ENCODE measurements around the gene ADGRL2. TPM values are rescaled to one million over a fixed set of nuclear protein-coding genes. Genes with fewer than 3 reads are reported as not detected.

Gene ADGRL2
- total RNA-seq, 1 donor from 2014 or later = 52.5 TPM

GRCh38 chr1:81912383-81912782, 111.6 kb downstream of the ADGRL2 start:
- Histone ChIP-seq H3K4me3 (no peak overlapping the region), H3K9me3 (replicated peaks) (no peaks in the 10 kb centered on the region), H3K36me3 (peaks cover 10% of the 10 kb centered on the region), H3K4me1 (peaks cover 17% of the 10 kb centered on the region), H3K27ac (replicated peaks) (no peak overlapping the region), H3K27me3 (ENCODE audit: low read depth) (no peaks in the 10 kb centered on the region)
- intact Hi-C loops (cut with micrococcal nuclease) = no loop called here
- DNase-seq = no peak
- TF ChIP-seq CTCF (IDR thresholded peaks at IDR 0.05; ENCODE audit: borderline replicate concordance) = no peak

GRCh38 chr1:81915937-81916336, 115.2 kb downstream of the ADGRL2 start:
- Histone ChIP-seq H3K4me1 (peaks cover 31% of the 10 kb centered on the region), H3K27me3 (ENCODE audit: low read depth) (no peaks in the 10 kb centered on the region), H3K4me3 (no peak overlapping the region), H3K27ac (replicated peaks) (no peak overlapping the region), H3K9me3 (replicated peaks) (no peaks in the 10 kb centered on the region), H3K36me3 (no peaks in the 10 kb centered on the region)
- intact Hi-C loops (cut with micrococcal nuclease) = no loop called here
- TF ChIP-seq CTCF (IDR thresholded peaks at IDR 0.05; ENCODE audit: borderline replicate concordance) = no peak
- DNase-seq = no peak

- peak; percentile 16 for DNase-seq
- Histone ChIP-seq H3K4me1 (peaks cover 51% of the 10 kb centered on the region), H3K27me3 (ENCODE audit: low read depth) (no peaks in the 10 kb centered on the region), H3K36me3 (no peaks in the 10 kb centered on the region), H3K9me3 (replicated peaks) (no peaks in the 10 kb centered on the region), H3K4me3 (peak overlapping the region; percentile 39), H3K27ac (replicated peaks) (peak overlapping the region; percentile 52)
- intact Hi-C loops (cut with micrococcal nuclease) = no loop called here
- no peak for TF ChIP-seq CTCF (IDR thresholded peaks at IDR 0.05; ENCODE audit: borderline replicate concordance)
Observed at GRCh38 chr1:81920245-81920740, 119.6 kb downstream of the ADGRL2 start.

- no peak for TF ChIP-seq CTCF (IDR thresholded peaks at IDR 0.05; ENCODE audit: borderline replicate concordance)
- H3K27ac ChIP-seq (replicated peaks) = peak overlapping the region; percentile 52
- no peaks in the 10 kb centered on the region for H3K27me3 ChIP-seq (ENCODE audit: low read depth)
- no peak for DNase-seq
- H3K9me3 ChIP-seq (replicated peaks) = no peaks in the 10 kb centered on the region
- no peaks in the 10 kb centered on the region for H3K36me3 ChIP-seq
- intact Hi-C loops (cut with micrococcal nuclease) = no loop called here
- peak overlapping the region; percentile 39 for H3K4me3 ChIP-seq
- peaks cover 49% of the 10 kb centered on the region for H3K4me1 ChIP-seq
Observed at GRCh38 chr1:81920886-81921285, 120.2 kb downstream of the ADGRL2 start.

- Histone ChIP-seq H3K4me1 (peaks cover 49% of the 10 kb centered on the region), H3K27ac (replicated peaks) (no peak overlapping the region), H3K9me3 (replicated peaks) (no peaks in the 10 kb centered on the region), H3K36me3 (no peaks in the 10 kb centered on the region), H3K4me3 (no peak overlapping the region), H3K27me3 (ENCODE audit: low read depth) (no peaks in the 10 kb centered on the region)
- no peak for DNase-seq
- no peak for TF ChIP-seq CTCF (IDR thresholded peaks at IDR 0.05; ENCODE audit: borderline replicate concordance)
- intact Hi-C loops (cut with micrococcal nuclease) = no loop called here
Observed at GRCh38 chr1:81921344-81921743, 120.6 kb downstream of the ADGRL2 start.
